Coronary artery (tissue), 2 donors: ENCODE data around the gene JAM3.

ENCODE experiments used
- DNase-seq: peaks from one replicate; pipeline ENCODE4 v3.0.0-alpha.2; 2017; ENCODE audit warnings: low spot score
- H3K27ac ChIP-seq, 2 donors: fragments of 200-600 bp; sonication (generic); one replicate each; pipeline ENCODE4 v1.5.1; 2016 to 2019
- H3K4me3 ChIP-seq: fragments of 200-600 bp; sonication (generic); 2 replicates; pipeline ENCODE4 v1.5.1; 2016; ENCODE audit warnings: mild to moderate bottlenecking, moderate library complexity
- TF ChIP-seq, protein P1 (sequence below): fragments of 200-600 bp; sonication (generic); IDR thresholded peaks from one replicate; pipeline ENCODE4 v1.5.1; 2019; ENCODE audit warnings: antibody characterized with exemption

The JAM3 gene

DNA sequence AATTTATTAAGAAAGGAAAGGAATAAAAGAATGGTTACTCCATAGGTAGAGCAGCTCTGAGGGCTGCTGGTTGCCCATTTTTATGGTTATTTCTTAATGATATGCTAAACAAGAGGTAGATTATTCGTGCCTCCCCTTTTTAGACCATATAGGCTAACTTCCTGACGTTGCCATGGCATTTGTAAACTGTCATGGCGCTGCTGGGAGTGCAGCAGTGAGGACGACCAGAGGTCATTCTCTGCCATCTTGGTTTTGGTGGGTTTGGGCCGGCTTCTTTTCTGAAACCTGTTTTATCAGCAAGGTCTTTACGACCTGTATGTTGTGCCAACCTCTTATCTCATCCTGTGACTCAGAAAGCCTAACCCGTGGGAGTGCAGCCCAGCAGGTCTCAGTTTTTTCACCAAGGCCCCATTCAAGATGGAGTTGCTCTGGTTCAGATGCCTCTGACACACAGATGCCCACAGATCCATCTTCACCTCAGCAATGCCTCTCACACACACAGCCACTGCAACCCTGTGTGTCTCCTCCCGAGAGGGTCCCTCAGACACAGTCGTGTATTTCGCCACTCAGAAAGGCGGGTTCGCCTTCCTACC lies 16.4 kb upstream of the JAM3 start:
- H3K27ac ChIP-seq: no peak overlapping the region
- no peak overlapping the region for H3K4me3 ChIP-seq
- DNase-seq: peak; percentile 57
- TF ChIP-seq, protein P1, sequence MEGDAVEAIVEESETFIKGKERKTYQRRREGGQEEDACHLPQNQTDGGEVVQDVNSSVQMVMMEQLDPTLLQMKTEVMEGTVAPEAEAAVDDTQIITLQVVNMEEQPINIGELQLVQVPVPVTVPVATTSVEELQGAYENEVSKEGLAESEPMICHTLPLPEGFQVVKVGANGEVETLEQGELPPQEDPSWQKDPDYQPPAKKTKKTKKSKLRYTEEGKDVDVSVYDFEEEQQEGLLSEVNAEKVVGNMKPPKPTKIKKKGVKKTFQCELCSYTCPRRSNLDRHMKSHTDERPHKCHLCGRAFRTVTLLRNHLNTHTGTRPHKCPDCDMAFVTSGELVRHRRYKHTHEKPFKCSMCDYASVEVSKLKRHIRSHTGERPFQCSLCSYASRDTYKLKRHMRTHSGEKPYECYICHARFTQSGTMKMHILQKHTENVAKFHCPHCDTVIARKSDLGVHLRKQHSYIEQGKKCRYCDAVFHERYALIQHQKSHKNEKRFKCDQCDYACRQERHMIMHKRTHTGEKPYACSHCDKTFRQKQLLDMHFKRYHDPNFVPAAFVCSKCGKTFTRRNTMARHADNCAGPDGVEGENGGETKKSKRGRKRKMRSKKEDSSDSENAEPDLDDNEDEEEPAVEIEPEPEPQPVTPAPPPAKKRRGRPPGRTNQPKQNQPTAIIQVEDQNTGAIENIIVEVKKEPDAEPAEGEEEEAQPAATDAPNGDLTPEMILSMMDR: no peak

DNA sequence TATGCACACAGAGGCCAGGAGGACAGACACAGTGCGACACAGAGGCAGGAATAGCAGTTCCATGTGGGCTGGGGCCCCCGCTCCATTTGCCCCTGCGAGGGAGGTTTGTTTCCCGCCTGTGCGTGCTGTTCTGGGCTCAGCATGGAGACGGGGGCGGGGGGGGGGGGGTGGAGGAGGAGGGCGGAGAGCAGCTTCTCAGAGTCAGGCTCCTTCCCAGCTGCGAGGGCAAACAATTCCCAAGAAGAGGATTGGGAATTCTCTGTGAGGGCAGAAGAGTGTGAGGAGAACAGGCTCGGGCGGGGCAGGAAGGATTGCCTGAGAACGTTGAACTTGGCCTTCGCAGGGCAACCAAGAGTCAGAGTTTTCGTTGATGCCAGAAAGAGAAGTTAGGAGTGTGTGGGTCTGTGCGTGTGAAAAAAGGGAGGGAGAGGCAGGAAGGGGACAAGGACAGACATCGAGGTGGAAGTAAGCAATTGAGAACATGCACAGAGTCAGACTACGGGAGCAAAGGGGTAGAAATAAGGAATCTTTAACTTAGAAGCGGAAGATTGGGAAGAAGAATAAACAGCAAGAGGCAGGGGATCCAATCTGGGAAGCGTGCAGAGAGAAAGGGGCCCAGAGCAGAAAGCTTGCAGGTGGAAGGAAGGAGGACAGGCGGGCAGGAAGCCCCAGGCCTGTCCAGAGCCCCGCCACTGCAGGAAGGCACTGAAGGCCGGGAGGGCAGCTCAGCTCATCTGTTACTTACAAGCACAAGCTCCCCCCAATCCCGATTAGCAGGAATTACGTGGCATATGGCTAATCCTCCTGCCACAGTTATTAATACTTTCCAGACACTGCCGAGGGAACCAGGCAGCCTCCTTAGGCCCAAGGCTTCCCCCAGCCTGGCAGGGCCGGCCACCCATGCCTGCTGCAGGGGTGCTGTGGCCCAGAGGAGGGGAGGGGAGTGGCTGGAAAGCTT lies 15.6 kb upstream of the JAM3 start:
- H3K27ac ChIP-seq: no peak overlapping the region
- peak; percentile 56 for DNase-seq
- no peak overlapping the region for H3K4me3 ChIP-seq
- TF ChIP-seq, protein P1: no peak

DNA sequence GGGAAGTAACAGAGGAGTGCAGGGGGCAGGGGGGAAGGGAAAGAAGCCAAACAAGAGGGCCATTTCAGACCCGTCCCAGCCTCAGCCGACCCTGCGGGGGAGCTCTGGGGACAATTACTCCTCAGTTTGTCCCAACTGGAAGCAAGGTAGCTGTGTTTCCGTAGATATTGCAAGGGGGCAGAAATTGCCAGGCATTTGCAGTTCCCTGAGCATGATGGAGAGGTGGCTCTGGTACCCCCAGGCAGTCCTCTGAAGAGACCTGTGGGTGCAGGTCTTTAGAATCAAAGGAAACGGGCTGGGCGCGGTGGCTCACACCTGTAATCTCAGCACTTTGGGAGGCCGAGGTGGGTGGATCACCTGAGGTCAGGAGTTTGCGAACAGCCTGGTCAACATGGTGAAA lies 13.8 kb upstream of the JAM3 start:
- no peak overlapping the region for H3K4me3 ChIP-seq
- no peak overlapping the region for H3K27ac ChIP-seq
- no peak for DNase-seq
- TF ChIP-seq, protein P1: no peak

DNA sequence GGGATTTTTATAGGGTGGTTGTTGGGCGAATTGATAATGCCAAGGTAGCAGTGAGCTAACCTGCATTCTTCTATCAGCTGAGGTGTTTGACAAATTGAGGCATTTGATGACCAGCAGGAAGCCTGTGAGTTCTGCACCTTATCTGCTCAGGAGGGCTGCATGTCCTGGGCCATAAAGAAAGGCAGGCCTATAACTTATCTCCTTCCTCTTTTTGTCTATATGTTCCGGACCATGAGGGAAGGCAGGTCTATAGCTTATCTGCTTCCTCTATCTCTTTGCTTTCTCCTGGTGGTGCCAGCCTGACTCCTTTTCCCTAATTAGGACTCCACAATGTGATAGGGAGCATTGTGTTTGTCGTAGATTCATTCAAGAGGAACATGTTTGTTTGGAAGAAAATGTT lies 8.6 kb upstream of the JAM3 start:
- Histone ChIP-seq H3K4me3 (no peak overlapping the region), H3K27ac (no peak overlapping the region)
- no peak for DNase-seq
- TF ChIP-seq, protein P1: no peak

DNA sequence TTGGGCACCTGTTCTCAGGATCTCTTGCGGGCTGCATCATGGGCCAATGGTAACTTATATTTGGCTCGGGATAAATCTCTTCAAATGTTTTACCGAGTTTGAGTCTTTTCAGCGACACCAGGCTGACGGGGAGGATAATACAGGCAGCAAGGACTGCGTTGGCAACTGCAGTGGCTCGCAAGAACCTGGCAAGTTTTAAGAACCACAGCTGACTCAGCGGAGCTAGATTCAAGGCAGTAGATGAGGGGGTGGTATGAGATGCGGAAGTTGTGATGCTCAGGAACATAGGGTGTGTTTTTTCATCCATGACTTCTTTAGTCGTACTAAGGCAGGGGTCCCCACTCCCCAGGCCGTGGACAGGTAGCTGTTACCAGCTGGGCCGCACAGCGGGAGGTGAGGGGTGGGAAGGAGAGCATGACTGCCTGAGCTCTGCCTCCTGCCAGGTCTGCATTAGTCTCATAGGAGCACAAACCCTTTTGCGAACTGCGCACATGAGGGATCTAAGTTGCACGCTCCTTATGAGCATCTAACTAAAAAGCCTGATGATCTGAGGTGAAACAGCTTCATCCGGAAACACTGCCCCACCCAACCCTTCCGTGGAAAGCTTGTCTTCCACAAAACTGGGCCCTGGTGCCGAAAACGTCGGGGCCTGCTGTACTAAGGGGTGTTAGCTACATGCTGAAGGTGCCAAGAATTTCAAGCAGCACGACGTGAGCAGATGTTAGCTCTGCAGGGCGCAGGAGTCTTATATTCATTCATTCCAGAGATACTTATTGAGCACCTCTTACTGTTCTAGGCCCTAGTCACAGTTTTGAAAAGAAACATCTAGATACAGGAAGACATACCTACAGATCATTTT lies 6.4 kb upstream of the JAM3 start:
- Histone ChIP-seq H3K4me3 (no peak overlapping the region), H3K27ac (no peak overlapping the region)
- TF ChIP-seq, protein P1: no peak
- no peak for DNase-seq

DNA sequence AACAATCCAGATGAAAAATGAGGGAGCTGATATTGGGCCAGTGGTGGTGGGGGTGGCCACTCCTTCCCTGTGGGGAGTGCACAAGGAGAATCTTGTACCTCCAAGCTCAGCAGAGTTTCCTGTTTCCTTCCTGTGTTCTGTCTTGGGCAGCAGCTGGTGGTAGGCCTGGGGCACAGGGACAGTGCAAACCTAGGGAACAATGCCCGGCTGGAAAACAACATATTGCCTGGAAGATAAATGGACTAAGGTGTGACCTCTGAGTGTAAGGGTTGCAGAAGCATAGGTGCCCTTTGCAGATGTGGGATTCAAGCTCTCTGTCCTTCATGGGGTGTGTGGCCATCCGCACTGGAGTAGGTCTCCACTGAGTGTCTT lies 5.8 kb upstream of the JAM3 start:
- no peak for DNase-seq
- no peak overlapping the region for H3K4me3 ChIP-seq
- TF ChIP-seq, protein P1: no peak
- no peak overlapping the region for H3K27ac ChIP-seq
